Trophoblast cell (in vitro differentiated cells and primary cell): ENCODE measurements around the gene EFHC1.

Experiments
- DNase-seq, 2 donors: peaks; one replicate each; pipeline ENCODE4 v3.0.0-alpha.2; 2016
- H2AFZ ChIP-seq: 2 replicates; pipeline ENCODE4 v1.6.1; 2013; ENCODE audit warnings: low read length, moderate library complexity, mild to moderate bottlenecking; ENCODE audit not compliant: insufficient read depth, poor library complexity
- H2AK5ac ChIP-seq: 2 replicates; pipeline ENCODE4 v1.6.1; 2013; ENCODE audit warnings: mild to moderate bottlenecking, low read length
- H2BK120ac ChIP-seq: 2 replicates; pipeline ENCODE4 v1.6.1; 2013; ENCODE audit warnings: low read length, mild to moderate bottlenecking, moderate library complexity; ENCODE audit not compliant: insufficient read depth, poor library complexity
- H2BK12ac ChIP-seq: 2 replicates; pipeline ENCODE4 v1.6.1; 2013; ENCODE audit warnings: mild to moderate bottlenecking, low read length, moderate library complexity
- H2BK5ac ChIP-seq: 2 replicates; pipeline ENCODE4 v1.6.1; 2013; ENCODE audit warnings: low read length, low read depth, moderate library complexity, mild to moderate bottlenecking; ENCODE audit not compliant: poor library complexity
- H3K14ac ChIP-seq: 2 replicates; pipeline ENCODE4 v1.6.1; 2013; ENCODE audit warnings: mild to moderate bottlenecking, low read length
- H3K18ac ChIP-seq: 2 replicates; pipeline ENCODE4 v1.6.1; 2013; ENCODE audit warnings: mild to moderate bottlenecking, low read length
- H3K23ac ChIP-seq: 2 replicates; pipeline ENCODE4 v1.6.1; 2013; ENCODE audit warnings: low read length
- H3K27ac ChIP-seq: 2 replicates; pipeline ENCODE4 v1.5.1; 2013; ENCODE audit warnings: low read depth, mild to moderate bottlenecking, inconsistent platforms, low read length, moderate library complexity
- H3K27me3 ChIP-seq: 2 replicates; pipeline ENCODE4 v1.6.1; 2013; ENCODE audit warnings: inconsistent platforms, mild to moderate bottlenecking, low read length, moderate library complexity; ENCODE audit not compliant: insufficient read depth
- H3K36me3 ChIP-seq, 2 experiments: 1 replicate in 1 of 2; 2 replicates in 1 of 2; pipeline ENCODE4 v1.6.1; 2013; ENCODE audit warnings: low read length in 2 of 2, mild to moderate bottlenecking in 2 of 2, moderate library complexity in 1 of 2; ENCODE audit not compliant: insufficient read depth in 2 of 2, control insufficient read depth in 1 of 2
- H3K4ac ChIP-seq: 2 replicates; pipeline ENCODE4 v1.6.1; 2013; ENCODE audit warnings: low read depth, mild to moderate bottlenecking, low read length, moderate library complexity
- H3K4me1 ChIP-seq, 2 experiments: 1 replicate in 1 of 2; 2 replicates in 1 of 2; pipeline ENCODE4 v1.6.1; 2013; ENCODE audit warnings: low read length in 2 of 2, mild to moderate bottlenecking in 2 of 2, moderate library complexity in 1 of 2; ENCODE audit not compliant: insufficient read depth in 2 of 2, control insufficient read depth in 1 of 2
- H3K4me2 ChIP-seq: 2 replicates; pipeline ENCODE4 v1.6.1; 2013; ENCODE audit warnings: inconsistent platforms, mild to moderate bottlenecking, low read length, moderate library complexity
- H3K4me3 ChIP-seq: 2 replicates; pipeline ENCODE4 v1.5.1; 2013; ENCODE audit warnings: mild to moderate bottlenecking, low read depth, low read length, inconsistent platforms
- H3K79me1 ChIP-seq: one replicate; pipeline ENCODE4 v1.6.1; 2013; ENCODE audit warnings: low read length
- H3K79me2 ChIP-seq: 2 replicates; pipeline ENCODE4 v1.6.1; 2013; ENCODE audit warnings: low read length, mild to moderate bottlenecking; ENCODE audit not compliant: control insufficient read depth, insufficient read depth, poor library complexity
- H3K9ac ChIP-seq: 2 replicates; pipeline ENCODE4 v1.6.1; 2013; ENCODE audit warnings: mild to moderate bottlenecking, low read length
- H3K9me3 ChIP-seq: 2 replicates; pipeline ENCODE4 v1.6.1; 2013; ENCODE audit warnings: low read depth, mild to moderate bottlenecking, control low read depth, inconsistent platforms, low read length; ENCODE audit not compliant: insufficient read depth
- H4K12ac ChIP-seq: 2 replicates; pipeline ENCODE4 v1.6.1; 2013; ENCODE audit warnings: low read depth, mild to moderate bottlenecking, low read length, moderate library complexity
- H4K8ac ChIP-seq: 2 replicates; pipeline ENCODE4 v1.6.1; 2013; ENCODE audit warnings: low read depth, mild to moderate bottlenecking, low read length, moderate library complexity
- H4K91ac ChIP-seq: one replicate; pipeline ENCODE4 v1.6.1; 2013; ENCODE audit warnings: low read depth, mild to moderate bottlenecking, low read length, moderate library complexity
- WGBS: extraction: QIAGEN DNeasy Blood & Tissue Kit; methylation state at CpG from one replicate; pipeline ENCODE4 v1.1.7; 2013; ENCODE audit warnings: missing lambda C conversion rate; ENCODE audit not compliant: insufficient read length, insufficient coverage; ENCODE audit errors: extremely low coverage; 5-methylcytosine and 5-hydroxymethylcytosine counted together

Gene EFHC1

DNA sequence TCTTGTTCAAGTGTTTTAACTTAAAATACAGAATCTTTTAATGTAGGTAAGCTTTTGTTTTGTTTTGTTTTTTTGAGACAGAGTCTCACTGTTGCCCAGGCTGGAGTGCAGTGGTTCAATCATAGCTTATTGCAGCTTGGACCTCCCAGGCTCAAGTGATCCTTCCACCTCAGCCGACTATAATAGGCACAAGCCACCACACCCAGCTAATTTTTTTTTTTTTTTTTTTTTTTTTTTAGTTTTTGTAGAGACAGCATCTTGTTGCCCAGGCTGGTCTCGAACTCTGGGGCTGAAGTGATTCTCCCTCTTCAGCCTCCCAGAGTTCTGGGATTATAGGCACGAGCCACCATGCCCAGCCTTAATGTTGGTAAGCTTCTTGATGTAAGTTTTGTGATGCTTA lies 3.3 kb downstream of the EFHC1 start:
- H3K27ac ChIP-seq = peak overlapping the region; percentile 77
- no peaks in the 10 kb centered on the region for H3K36me3 ChIP-seq
- H3K9ac ChIP-seq = no peak overlapping the region
- H2BK5ac ChIP-seq = no peak overlapping the region
- peaks cover 2% of the 10 kb centered on the region for H3K79me2 ChIP-seq
- H2BK12ac ChIP-seq = no peak overlapping the region
- H3K4ac ChIP-seq = no peak overlapping the region
- peaks cover 8% of the 10 kb centered on the region for H3K79me1 ChIP-seq
- DNase-seq = no peak
- no peak overlapping the region for H4K91ac ChIP-seq
- H2BK120ac ChIP-seq = peak overlapping the region; percentile 85
- H3K4me3 ChIP-seq = no peak overlapping the region
- H3K23ac ChIP-seq = no peak overlapping the region
- H3K27me3 ChIP-seq = no peaks in the 10 kb centered on the region
- no peaks in the 10 kb centered on the region for H3K9me3 ChIP-seq
- H3K4me2 ChIP-seq = no peak overlapping the region
- H2AFZ ChIP-seq = no peak overlapping the region
- H3K4me1 ChIP-seq = peaks cover 0 to 4% of the 10 kb centered on the region in 2 experiments
- no CpG with 5 or more reads among the region's 3 CpGs for WGBS
- no peak overlapping the region for H4K12ac ChIP-seq
- no peak overlapping the region for H4K8ac ChIP-seq
- H3K14ac ChIP-seq = no peak overlapping the region
- H2AK5ac ChIP-seq = no peak overlapping the region
- no peak overlapping the region for H3K18ac ChIP-seq

DNA sequence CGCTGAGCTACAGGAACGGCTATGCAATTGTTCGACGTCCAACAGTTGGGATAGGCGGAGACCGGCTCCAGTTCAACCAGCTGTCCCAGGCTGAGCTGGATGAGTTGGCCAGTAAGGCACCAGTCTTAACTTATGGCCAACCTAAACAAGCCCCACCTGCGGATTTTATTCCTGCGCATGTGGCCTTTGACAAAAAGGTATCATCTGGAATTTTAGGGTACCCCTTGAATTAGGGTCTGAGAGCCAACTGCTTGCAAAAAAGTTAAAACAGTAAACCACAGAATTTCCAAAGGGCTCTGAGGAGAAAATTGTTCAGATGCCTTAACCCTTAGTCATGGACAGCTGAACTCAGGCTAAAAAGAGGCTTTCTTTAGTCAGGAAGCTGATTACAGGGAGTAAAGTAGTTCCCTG lies 3.8 kb downstream of the EFHC1 start:
- H3K9me3 ChIP-seq = no peaks in the 10 kb centered on the region
- H3K4me2 ChIP-seq = peak overlapping the region; percentile 2
- H2BK5ac ChIP-seq = peak overlapping the region; percentile 94
- H2AK5ac ChIP-seq = no peak overlapping the region
- peaks cover 2% of the 10 kb centered on the region for H3K79me2 ChIP-seq
- H3K4me1 ChIP-seq = peaks cover 0 to 4% of the 10 kb centered on the region in 2 experiments
- whole genome bisulfite sequencing = no CpG with 5 or more reads among the region's 8 CpGs
- H3K23ac ChIP-seq = no peak overlapping the region
- H2AFZ ChIP-seq = no peak overlapping the region
- H3K14ac ChIP-seq = no peak overlapping the region
- H3K79me1 ChIP-seq = peaks cover 8% of the 10 kb centered on the region
- no peak overlapping the region for H4K12ac ChIP-seq
- H3K27ac ChIP-seq = peak overlapping the region; percentile 77
- no peak overlapping the region for H3K4ac ChIP-seq
- H4K91ac ChIP-seq = no peak overlapping the region
- no peaks in the 10 kb centered on the region for H3K27me3 ChIP-seq
- peak overlapping the region; percentile 79 for H2BK12ac ChIP-seq
- H3K4me3 ChIP-seq = no peak overlapping the region
- peak; percentile 32 to 79 for DNase-seq
- H4K8ac ChIP-seq = peak overlapping the region; percentile 69
- H3K9ac ChIP-seq = no peak overlapping the region
- no peak overlapping the region for H3K18ac ChIP-seq
- peak overlapping the region; percentile 75 for H2BK120ac ChIP-seq
- no peaks in the 10 kb centered on the region for H3K36me3 ChIP-seq

- H3K4me1 ChIP-seq = peaks cover 0 to 1% of the 10 kb centered on the region in 2 experiments
- H3K4me3 ChIP-seq = no peak overlapping the region
- no peak overlapping the region for H3K4me2 ChIP-seq
- no peaks in the 10 kb centered on the region for H3K9me3 ChIP-seq
- no peak overlapping the region for H2AK5ac ChIP-seq
- no peaks in the 10 kb centered on the region for H3K36me3 ChIP-seq
- peak overlapping the region; percentile 77 for H3K27ac ChIP-seq
- H3K4ac ChIP-seq = no peak overlapping the region
- no CpG with 5 or more reads among the region's 2 CpGs for WGBS
- no peak overlapping the region for H3K9ac ChIP-seq
- no peak overlapping the region for H4K8ac ChIP-seq
- H3K18ac ChIP-seq = no peak overlapping the region
- no peak for DNase-seq
- no peak overlapping the region for H3K23ac ChIP-seq
- no peak overlapping the region for H4K12ac ChIP-seq
- H2BK12ac ChIP-seq = no peak overlapping the region
- H2BK120ac ChIP-seq = no peak overlapping the region
- H3K27me3 ChIP-seq = no peaks in the 10 kb centered on the region
- no peak overlapping the region for H2AFZ ChIP-seq
- no peak overlapping the region for H2BK5ac ChIP-seq
- peaks cover 8% of the 10 kb centered on the region for H3K79me1 ChIP-seq
- peaks cover 2% of the 10 kb centered on the region for H3K79me2 ChIP-seq
- no peak overlapping the region for H3K14ac ChIP-seq
- no peak overlapping the region for H4K91ac ChIP-seq
Measured at GRCh38 chr6:52424513-52424912, 4.4 kb downstream of the EFHC1 start.

DNA sequence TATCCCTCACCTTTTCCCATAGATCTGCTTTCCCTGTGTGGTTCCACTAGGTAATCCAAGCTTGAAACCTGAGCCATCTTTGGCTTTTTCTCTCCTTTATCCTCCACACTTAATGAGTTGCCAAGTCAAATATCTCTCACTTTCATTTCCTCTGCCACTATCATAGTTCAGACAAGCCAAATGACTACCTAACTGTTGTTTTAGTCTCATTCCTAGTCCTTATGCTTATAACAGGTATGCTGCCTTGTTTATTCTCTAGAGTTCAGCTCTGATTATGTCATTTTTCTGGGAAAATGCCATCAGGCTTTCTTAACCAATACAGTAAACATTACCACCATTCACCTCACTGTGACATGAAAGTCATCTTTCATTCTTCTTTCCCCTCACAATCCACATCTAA lies 6.5 kb downstream of the EFHC1 start:
- no peak overlapping the region for H2BK120ac ChIP-seq
- no peaks in the 10 kb centered on the region for H3K9me3 ChIP-seq
- H3K4me1 ChIP-seq = peaks cover 0 to 1% of the 10 kb centered on the region in 2 experiments
- H4K91ac ChIP-seq = no peak overlapping the region
- H3K4me3 ChIP-seq = no peak overlapping the region
- no peak overlapping the region for H3K18ac ChIP-seq
- no peak overlapping the region for H3K27ac ChIP-seq
- H3K4ac ChIP-seq = no peak overlapping the region
- H4K12ac ChIP-seq = no peak overlapping the region
- no peak overlapping the region for H3K14ac ChIP-seq
- H3K4me2 ChIP-seq = no peak overlapping the region
- no peak overlapping the region for H3K9ac ChIP-seq
- H3K79me1 ChIP-seq = peaks cover 5% of the 10 kb centered on the region
- H3K79me2 ChIP-seq = no peaks in the 10 kb centered on the region
- H2AFZ ChIP-seq = no peak overlapping the region
- H3K36me3 ChIP-seq = no peaks in the 10 kb centered on the region
- no peaks in the 10 kb centered on the region for H3K27me3 ChIP-seq
- no peak overlapping the region for H2AK5ac ChIP-seq
- no peak overlapping the region for H2BK12ac ChIP-seq
- no peak for DNase-seq
- H4K8ac ChIP-seq = no peak overlapping the region
- no peak overlapping the region for H2BK5ac ChIP-seq
- no peak overlapping the region for H3K23ac ChIP-seq
